A549 (cell line): ENCODE measurements around the gene LEFTY1. TPM values are rescaled to one million over a fixed set of nuclear protein-coding genes. Genes with fewer than 3 reads are reported as not detected.
"Not testable (repeated sequence)": the region's sequence is repeated elsewhere in the genome, so short reads cannot be mapped to it uniquely, and the experiment has no call there.

Source experiments
- ATAC-seq, 2 experiments: fragments of 200-7000 bp in 1 of 2; fragments of >200 bp in 1 of 2; cut with Nextera tagmentation in 1 of 2; cut with Tn5 transposase in 1 of 2; 3 replicates each; pipeline versions ENCODE4 v1.8.0 to v1.9.1; 2018 to 2020; ENCODE audit warnings: mild to moderate bottlenecking in 1 of 2, moderate library complexity in 1 of 2
- CTCF ChIA-PET: fragments of 300-600 bp; sonication (Branson Sonifier 250); formaldehyde crosslinking; extraction: SDS; loops from one replicate; lab custom pipeline; 2021; ENCODE audit warnings: antibody characterized with exemption, inconsistent platforms; lab: Yijun Ruan, JAX
- POLR2A ChIA-PET: fragments of 350-600 bp; formaldehyde crosslinking; extraction: SDS; loops from one replicate; lab custom pipeline; 2021; ENCODE audit warnings: antibody characterized with exemption, inconsistent platforms; lab: Yijun Ruan, JAX
- DNase-seq, 2 experiments: peaks; one replicate each; pipeline versions ENCODE4 v3.0.0 to v3.0.0-alpha.2; 2011 to 2016; ENCODE audit warnings: low read depth in 1 of 2, low spot score in 1 of 2
- FAIRE-seq: peaks from 2 replicates; lab custom pipeline; 2011; peaks lifted over from hg19 to GRCh38; lab: Jason Lieb, UNC
- H3K27ac ChIP-seq, 2 experiments: fragments of >200 bp; sonication (Bioruptor Twin); formaldehyde crosslinking; 3 replicates each; pipeline ENCODE4 v1.5.1; 2016 to 2017
- H3K4me1 ChIP-seq: fragments of >200 bp; sonication (Bioruptor Twin); formaldehyde crosslinking; 3 replicates; pipeline ENCODE4 v1.6.1; 2016
- H3K4me2 ChIP-seq: fragments of >200 bp; sonication (Bioruptor Twin); formaldehyde crosslinking; 3 replicates; pipeline ENCODE4 v1.6.1; 2016
- H3K4me3 ChIP-seq: fragments of >200 bp; sonication (Bioruptor Twin); formaldehyde crosslinking; 3 replicates; pipeline ENCODE4 v1.5.1; 2016
- H3K9me3 ChIP-seq: fragments of >200 bp; sonication (Bioruptor Twin); formaldehyde crosslinking; 3 replicates; pipeline ENCODE4 v1.6.1; 2016
- BHLHE40 ChIP-seq: IDR thresholded peaks from 2 replicates; pipeline ENCODE4 v1.6.1; 2012; ENCODE audit warnings: low read depth, low read length, inconsistent platforms
- EHMT2 ChIP-seq: fragments of 200-600 bp; sonication (generic); IDR thresholded peaks from 2 replicates; pipeline ENCODE4 v1.6.1; 2016; ENCODE audit warnings: antibody characterized with exemption, low read depth, mild to moderate bottlenecking, moderate library complexity
- ESRRA ChIP-seq: fragments of 150-350 bp; IDR thresholded peaks from 2 replicates; pipeline ENCODE4 v1.6.1; 2014; ENCODE audit warnings: mild to moderate bottlenecking, low read length, borderline replicate concordance
- HOXA7 ChIP-seq: fragments of 250-450 bp; sonication (Bioruptor Pico); IDR thresholded peaks from 2 replicates; pipeline ENCODE4 v1.5.0; 2020; ENCODE audit warnings: mild to moderate bottlenecking, moderate library complexity
- MAFK ChIP-seq: fragments of 450-650 bp; IDR thresholded peaks from 2 replicates; pipeline ENCODE4 v1.6.1; 2014; ENCODE audit not compliant: partially characterized antibody
- PHF8 ChIP-seq: fragments of 200-600 bp; sonication (generic); IDR thresholded peaks from 2 replicates; pipeline ENCODE4 v1.6.1; 2016; ENCODE audit warnings: low read depth, mild to moderate bottlenecking, antibody characterized with exemption, moderate library complexity, borderline replicate concordance
- POLR2A ChIP-seq: IDR thresholded peaks from 2 replicates; pipeline ENCODE4 v1.6.1; 2012; ENCODE audit warnings: mild to moderate bottlenecking, low read length
- RNF2 ChIP-seq: fragments of 200-600 bp; sonication (generic); IDR thresholded peaks from 2 replicates; pipeline ENCODE4 v1.6.1; 2016; ENCODE audit warnings: low read depth, mild to moderate bottlenecking, antibody characterized with exemption, moderate library complexity, borderline replicate concordance
- SREBF2 ChIP-seq: fragments of 450-650 bp; IDR thresholded peaks from 2 replicates; pipeline ENCODE4 v1.6.1; 2014; ENCODE audit warnings: mild to moderate bottlenecking, moderate library complexity
- WGBS: methylation state at CpG from one replicate; pipeline ENCODE4 v1.1.6; 2017; ENCODE audit errors: missing lambda C conversion rate; 5-methylcytosine and 5-hydroxymethylcytosine counted together
- polyA plus RNA-seq, 4 experiments: library from polyadenylated mRNA; depleted of rRNA in 3 of 4; stranded (reverse); fragments of >200 nt; fragmentation: RNase III in 1 of 4; extraction: RNeasy Plus Mini Kit Qiagen cat#74134 plus additional on column Dnase treatment in 1 of 4; gene quantifications; 2 replicates in 3 of 4; 3 replicates in 1 of 4; pipeline ENCODE4 v1.2.3, GENCODE V29; 2011 to 2017
- TF ChIP-seq, protein P1 (sequence below): fragments of 250-450 bp; sonication (Bioruptor Pico); IDR thresholded peaks from 2 replicates; pipeline ENCODE4 v1.5.0; 2021; ENCODE audit warnings: mild to moderate bottlenecking, moderate library complexity, borderline replicate concordance
- TF ChIP-seq, protein P2 (sequence below): fragments of >200 bp; sonication (Bioruptor Twin); formaldehyde crosslinking; IDR thresholded peaks from 3 replicates; pipeline ENCODE4 v1.6.1; 2016
- TF ChIP-seq, protein P3 (sequence below): fragments of 450-650 bp; IDR thresholded peaks from 2 replicates; pipeline ENCODE4 v1.6.1; 2014; ENCODE audit warnings: antibody characterized with exemption

LEFTY1 gene
- polyA plus RNA-seq, 2 of the 4 experiments (the other 2 are of a cell fraction): 0.10 to 1.00 TPM

DNA sequence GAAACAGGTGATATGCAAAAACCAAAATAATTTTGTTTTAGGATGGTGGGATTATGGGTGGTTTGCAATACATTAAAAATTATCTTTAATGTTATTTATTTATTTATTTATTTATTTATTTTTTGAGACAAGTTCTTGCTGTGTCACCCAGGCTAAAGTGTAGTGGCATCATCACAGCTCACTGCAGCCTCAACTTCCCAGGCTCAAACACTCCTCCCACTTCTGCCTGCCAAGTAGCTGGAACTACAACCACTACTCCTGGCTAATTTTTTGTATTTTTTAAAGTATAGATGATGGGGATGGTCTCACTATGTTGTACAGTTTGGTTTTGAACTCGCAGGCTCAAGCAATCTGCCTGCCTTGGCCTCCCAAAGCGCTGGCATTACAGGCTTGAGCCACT, 41.6 kb upstream of the LEFTY1 start (continued):
- TF ChIP-seq, protein P1, sequence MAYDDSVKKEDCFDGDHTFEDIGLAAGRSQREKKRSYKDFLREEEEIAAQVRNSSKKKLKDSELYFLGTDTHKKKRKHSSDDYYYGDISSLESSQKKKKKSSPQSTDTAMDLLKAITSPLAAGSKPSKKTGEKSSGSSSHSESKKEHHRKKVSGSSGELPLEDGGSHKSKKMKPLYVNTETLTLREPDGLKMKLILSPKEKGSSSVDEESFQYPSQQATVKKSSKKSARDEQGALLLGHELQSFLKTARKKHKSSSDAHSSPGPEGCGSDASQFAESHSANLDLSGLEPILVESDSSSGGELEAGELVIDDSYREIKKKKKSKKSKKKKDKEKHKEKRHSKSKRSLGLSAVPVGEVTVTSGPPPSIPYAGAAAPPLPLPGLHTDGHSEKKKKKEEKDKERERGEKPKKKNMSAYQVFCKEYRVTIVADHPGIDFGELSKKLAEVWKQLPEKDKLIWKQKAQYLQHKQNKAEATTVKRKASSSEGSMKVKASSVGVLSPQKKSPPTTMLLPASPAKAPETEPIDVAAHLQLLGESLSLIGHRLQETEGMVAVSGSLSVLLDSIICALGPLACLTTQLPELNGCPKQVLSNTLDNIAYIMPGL: no peak

DNA sequence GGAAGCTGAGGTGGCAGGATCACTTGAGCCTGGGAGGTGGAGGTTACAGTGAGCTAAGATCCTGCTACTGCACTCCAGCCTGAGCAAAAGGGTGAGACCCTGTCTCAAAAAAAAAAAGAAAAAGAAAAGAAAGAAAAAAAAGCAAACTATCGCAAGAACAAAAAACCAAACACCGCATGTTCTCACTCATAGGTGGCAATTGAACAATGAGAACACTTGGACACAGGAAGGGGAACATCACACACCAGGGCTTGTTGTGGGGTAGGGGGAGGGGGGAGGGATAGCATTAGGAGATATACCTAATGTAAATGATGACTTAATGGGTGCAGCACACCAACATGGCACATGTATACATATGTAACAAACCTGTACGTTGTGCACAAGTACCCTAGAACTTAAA, 40.5 kb upstream of the LEFTY1 start:
- ATAC-seq, FAIRE-seq: not testable (repeated sequence)

DNA sequence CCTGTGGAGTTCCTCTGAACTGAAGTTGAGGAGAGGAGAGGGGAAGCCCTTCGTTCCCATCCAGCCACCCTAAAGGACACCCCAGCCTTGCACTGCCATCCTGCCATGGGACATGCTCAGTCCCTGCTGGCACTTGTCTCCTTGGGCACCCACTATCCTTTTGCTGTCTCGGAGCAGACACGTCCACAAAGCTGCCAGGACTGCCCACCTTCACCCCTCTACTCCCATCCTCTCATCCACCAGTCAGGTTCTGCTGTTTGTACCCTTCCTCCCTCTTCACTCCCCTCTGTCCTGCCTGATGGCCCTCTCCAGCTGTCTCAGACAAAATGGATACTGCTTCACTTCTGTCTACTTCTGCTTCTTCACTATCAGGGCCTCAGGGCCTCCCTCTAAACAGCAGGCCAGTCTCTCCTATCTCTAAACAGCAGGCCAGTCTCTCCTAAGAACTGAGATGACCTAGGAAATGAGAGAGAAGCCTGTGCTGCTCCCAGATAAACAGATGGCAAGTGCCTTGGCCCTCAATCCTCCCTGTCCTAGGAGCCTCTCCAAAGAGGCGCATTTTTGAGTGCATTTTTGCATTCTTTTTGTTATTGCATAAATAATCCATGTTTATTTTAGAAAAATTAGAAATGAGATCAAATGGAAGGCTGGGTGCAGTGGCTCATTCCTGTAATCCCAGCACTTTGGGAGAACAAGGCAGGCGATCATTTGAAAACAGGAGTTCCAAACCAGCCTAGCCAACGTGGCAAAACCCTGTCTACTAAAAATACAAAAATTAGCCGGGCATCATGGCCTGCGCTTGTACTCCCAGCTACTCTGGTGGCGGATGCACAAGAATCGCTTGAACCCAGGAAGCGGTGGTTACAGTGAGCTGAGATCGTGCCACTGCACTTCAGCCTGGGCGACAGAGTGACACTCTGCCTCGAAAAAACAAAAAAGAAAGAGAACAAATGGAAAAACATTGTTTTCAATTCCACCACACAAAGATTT, 39.5 kb upstream of the LEFTY1 start:
- ATAC-seq (no peak), FAIRE-seq (no peak), DNase-seq (no peak)
- 79% methylated on average over 14 of the region's 14 CpGs for WGBS
- H3K4me3 ChIP-seq: no peak overlapping the region
- TF ChIP-seq SREBF2 (no peak), RNF2 (no peak), ESRRA (no peak), MAFK (no peak), BHLHE40 (no peak), POLR2A (no peak), EHMT2 (no peak)
- TF ChIP-seq, protein P2, sequence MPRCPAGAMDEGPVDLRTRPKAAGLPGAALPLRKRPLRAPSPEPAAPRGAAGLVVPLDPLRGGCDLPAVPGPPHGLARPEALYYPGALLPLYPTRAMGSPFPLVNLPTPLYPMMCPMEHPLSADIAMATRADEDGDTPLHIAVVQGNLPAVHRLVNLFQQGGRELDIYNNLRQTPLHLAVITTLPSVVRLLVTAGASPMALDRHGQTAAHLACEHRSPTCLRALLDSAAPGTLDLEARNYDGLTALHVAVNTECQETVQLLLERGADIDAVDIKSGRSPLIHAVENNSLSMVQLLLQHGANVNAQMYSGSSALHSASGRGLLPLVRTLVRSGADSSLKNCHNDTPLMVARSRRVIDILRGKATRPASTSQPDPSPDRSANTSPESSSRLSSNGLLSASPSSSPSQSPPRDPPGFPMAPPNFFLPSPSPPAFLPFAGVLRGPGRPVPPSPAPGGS: no peak
- ChIA-PET CTCF (interaction anchor here (1.1 to 1.9 kb wide), 3 partner anchors 17 to 454 kb away, joined by 3 to 5 read pairs (median 5); no protein-coding TSS in a partner anchor), POLR2A (no interaction called here)
- no peaks in the 10 kb centered on the region for H3K9me3 ChIP-seq
- no peak overlapping the region for H3K4me2 ChIP-seq
- no peak overlapping the region for H3K27ac ChIP-seq
- peaks cover 6% of the 10 kb centered on the region; the same call in 1 of the 3 replicates for H3K4me1 ChIP-seq

More for the DNA sequence above, 40.5 kb upstream of the LEFTY1 start:
- H3K4me1 ChIP-seq, H3K9me3 ChIP-seq, H3K27ac ChIP-seq, H3K4me3 ChIP-seq, H3K4me2 ChIP-seq, POLR2A ChIA-PET, DNase-seq: not testable (repeated sequence)
- 89% methylated on average over 3 of the region's 3 CpGs for WGBS
- CTCF ChIA-PET: interaction anchor here (0.6 to 1.6 kb wide), 2 partner anchors 64 to 455 kb away, joined by 3 to 5 read pairs; no protein-coding TSS in a partner anchor

DNA sequence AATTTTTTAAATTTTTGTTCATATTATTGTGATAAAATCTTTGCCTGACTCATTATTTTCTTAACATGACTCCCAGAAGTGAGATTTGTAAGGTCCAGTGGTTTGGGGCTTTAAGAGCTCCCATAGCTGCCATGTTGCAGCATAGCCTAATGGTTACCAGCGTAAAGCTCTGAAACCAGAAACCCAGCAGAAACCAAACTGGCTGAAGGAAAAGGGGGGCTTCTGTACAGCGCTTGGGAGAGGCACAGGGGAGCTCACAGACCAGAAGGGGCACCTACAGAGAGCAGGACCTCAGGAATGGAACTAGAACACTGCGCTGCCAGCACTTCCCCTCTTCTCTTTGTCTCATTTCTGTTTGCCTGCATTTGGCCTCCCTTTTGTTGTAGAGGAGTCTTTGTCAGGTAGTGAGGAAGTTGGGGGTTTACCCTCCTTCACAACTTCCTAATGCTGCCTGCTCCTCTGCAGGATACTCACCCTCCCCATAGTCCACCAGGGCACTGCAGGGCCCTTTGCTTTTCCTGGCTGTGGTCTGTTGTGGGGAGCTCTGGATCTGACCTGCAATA, 37.7 kb upstream of the LEFTY1 start:
- H3K27ac ChIP-seq: no peak overlapping the region
- peaks cover 14% of the 10 kb centered on the region for H3K4me1 ChIP-seq
- no peak overlapping the region for H3K4me2 ChIP-seq
- DNase-seq: no peak
- no peak overlapping the region for H3K4me3 ChIP-seq
- TF ChIP-seq POLR2A: no peak
- no peak for TF ChIP-seq HOXA7 (CRISPR knock-in tag)
- no peak for TF ChIP-seq PHF8
- TF ChIP-seq EHMT2: no peak
- TF ChIP-seq, protein P3, sequence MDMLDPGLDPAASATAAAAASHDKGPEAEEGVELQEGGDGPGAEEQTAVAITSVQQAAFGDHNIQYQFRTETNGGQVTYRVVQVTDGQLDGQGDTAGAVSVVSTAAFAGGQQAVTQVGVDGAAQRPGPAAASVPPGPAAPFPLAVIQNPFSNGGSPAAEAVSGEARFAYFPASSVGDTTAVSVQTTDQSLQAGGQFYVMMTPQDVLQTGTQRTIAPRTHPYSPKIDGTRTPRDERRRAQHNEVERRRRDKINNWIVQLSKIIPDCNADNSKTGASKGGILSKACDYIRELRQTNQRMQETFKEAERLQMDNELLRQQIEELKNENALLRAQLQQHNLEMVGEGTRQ: no peak
- FAIRE-seq: no peak
- no peaks in the 10 kb centered on the region for H3K9me3 ChIP-seq
- 93% methylated on average over 3 of the region's 3 CpGs for WGBS
- no peak for ATAC-seq
- ChIA-PET CTCF (interaction anchor here (0.5 to 1.9 kb wide), 5 partner anchors 15 to 446 kb away, joined by 3 to 5 read pairs (median 4); no protein-coding TSS in a partner anchor), POLR2A (interaction anchor here (0.6 kb wide), 1 partner anchor 16 kb away, joined by 5 read pairs; no protein-coding TSS in a partner anchor)
